Adipocyte (in vitro differentiated cells): Measurements from ENCODE around the gene CNTFR.
A peak's percentile ranks its signal among the peaks of the same experiment; 100 is the strongest.
"Not testable (repeated sequence)": the region's sequence is repeated elsewhere in the genome, so short reads cannot be mapped to it uniquely, and the experiment has no call there.

Experiments
- DNase-seq: peaks from one replicate; pipeline ENCODE4 v3.0.0-alpha.2; 2015; ENCODE audit warnings: low read depth
- H3K27me3 ChIP-seq: replicated peaks from 2 replicates; pipeline ENCODE4 v1.7.0; 2013; ENCODE audit warnings: mild to moderate bottlenecking, low read length, moderate library complexity; ENCODE audit not compliant: control insufficient read depth, insufficient read depth
- H3K36me3 ChIP-seq: 2 replicates; pipeline ENCODE4 v1.7.0; 2013; ENCODE audit warnings: low read length, mild to moderate bottlenecking, moderate library complexity; ENCODE audit not compliant: control insufficient read depth, insufficient read depth, severe bottlenecking
- H3K4me1 ChIP-seq: 2 replicates; pipeline ENCODE4 v1.7.0; 2013; ENCODE audit warnings: mild to moderate bottlenecking, low read length, moderate library complexity; ENCODE audit not compliant: control insufficient read depth, insufficient read depth
- H3K4me3 ChIP-seq: 2 replicates; pipeline ENCODE4 v1.7.0; 2013; ENCODE audit warnings: mild to moderate bottlenecking, low read length, moderate library complexity
- H3K9ac ChIP-seq: 2 replicates; pipeline ENCODE4 v1.7.0; 2013; ENCODE audit warnings: mild to moderate bottlenecking, low read length, moderate library complexity
- H3K9me3 ChIP-seq: 2 replicates; pipeline ENCODE4 v1.7.0; 2013; ENCODE audit warnings: mild to moderate bottlenecking, low read length, moderate library complexity; ENCODE audit not compliant: control insufficient read depth

The CNTFR gene

GRCh38 chr9:34589636-34590380, at the start of gene CNTFR:
Gene CNTFR, minus strand, starts transcription at chr9:34589724. Its CDS starts 20,743 bp downstream, at chr9:34568981.
- Histone ChIP-seq H3K4me1 (peaks cover 42% of the 10 kb centered on the region), H3K36me3 (no peaks in the 10 kb centered on the region), H3K4me3 (peak within 1 kb of the TSS; percentile 84), H3K27me3 (peaks cover 37% of the 10 kb centered on the region), H3K9ac (peak within 1 kb of the TSS; percentile 85), H3K9me3 (peaks cover 3% of the 10 kb centered on the region)
- peak; percentile 58 for DNase-seq

- not testable (repeated sequence) for H3K27me3 ChIP-seq, H3K9me3 ChIP-seq, H3K4me3 ChIP-seq, H3K9ac ChIP-seq, DNase-seq
- Histone ChIP-seq H3K36me3 (peaks cover 10% of the 10 kb centered on the region), H3K4me1 (peaks cover 30% of the 10 kb centered on the region)
Observed at GRCh38 chr9:34639322-34639721, 49.8 kb upstream of the CNTFR start.

GRCh38 chr9:34638138-34638445, 48.6 kb upstream of the CNTFR start:
- H3K9me3 ChIP-seq: no peaks in the 10 kb centered on the region
- peaks cover 36% of the 10 kb centered on the region for H3K4me1 ChIP-seq
- peak overlapping the region; percentile 90 for H3K9ac ChIP-seq
- H3K27me3 ChIP-seq: no peaks in the 10 kb centered on the region
- H3K36me3 ChIP-seq: peaks cover 10% of the 10 kb centered on the region
- no peak for DNase-seq
- peak overlapping the region; percentile 90 for H3K4me3 ChIP-seq

DNA sequence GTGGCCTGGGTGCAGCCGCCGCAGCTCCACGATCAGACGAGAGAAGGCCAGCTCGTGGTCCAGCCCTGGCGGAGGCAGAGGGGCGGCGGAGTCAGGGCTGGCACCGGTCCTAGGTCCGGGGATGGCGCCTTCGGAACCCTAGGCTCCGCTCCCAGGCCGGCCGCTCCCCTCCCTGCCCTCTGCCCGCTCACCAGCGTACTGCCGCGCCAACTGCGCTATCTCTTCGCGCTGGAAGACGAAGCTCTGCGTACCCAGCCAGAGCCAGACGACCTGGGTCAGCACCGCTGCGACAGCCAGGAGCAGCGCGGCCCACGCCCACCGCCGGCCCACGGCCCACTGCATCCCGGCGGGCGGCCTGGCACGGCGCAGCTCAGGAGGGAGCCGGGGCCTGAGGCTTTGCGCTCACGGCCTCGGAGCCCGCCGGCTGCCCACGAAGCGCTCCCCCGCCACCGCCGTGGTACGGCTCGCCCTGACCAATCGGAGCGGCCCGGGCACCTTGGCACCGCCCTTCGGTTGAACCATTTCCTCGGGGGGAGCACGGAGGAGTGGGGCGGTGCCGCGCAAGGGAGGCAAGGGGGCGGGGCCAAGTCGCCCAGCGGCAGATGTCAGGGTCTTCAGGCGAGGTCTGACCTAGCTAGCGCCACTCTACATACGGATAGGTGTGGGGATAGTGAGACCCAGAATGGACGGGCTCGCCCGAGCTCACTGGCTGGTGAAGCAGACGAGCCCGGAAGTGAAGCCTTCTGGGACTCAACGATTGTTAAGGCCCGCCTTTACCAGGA, 48.0 kb upstream of the CNTFR start, which contains the start of gene SIGMAR1:
Gene SIGMAR1 (minus strand): TSS at position 432 of the 782 bp plus-strand sequence. CDS start 90 bp downstream, at position 342.
- no peaks in the 10 kb centered on the region for H3K27me3 ChIP-seq
- H3K9ac ChIP-seq: peak within 1 kb of the TSS; percentile 90
- peaks cover 37% of the 10 kb centered on the region for H3K4me1 ChIP-seq
- peaks cover 10% of the 10 kb centered on the region for H3K36me3 ChIP-seq
- DNase-seq: peak; percentile 97
- no peaks in the 10 kb centered on the region for H3K9me3 ChIP-seq
- H3K4me3 ChIP-seq: peak within 1 kb of the TSS; percentile 90

- Histone ChIP-seq H3K36me3 (peaks cover 10% of the 10 kb centered on the region), H3K27me3 (no peaks in the 10 kb centered on the region), H3K4me3 (peak overlapping the region; percentile 90), H3K9ac (peak overlapping the region; percentile 90), H3K4me1 (peaks cover 37% of the 10 kb centered on the region), H3K9me3 (no peaks in the 10 kb centered on the region)
- no peak for DNase-seq
Observed at GRCh38 chr9:34636791-34637355, 47.3 kb upstream of the CNTFR start.

DNA sequence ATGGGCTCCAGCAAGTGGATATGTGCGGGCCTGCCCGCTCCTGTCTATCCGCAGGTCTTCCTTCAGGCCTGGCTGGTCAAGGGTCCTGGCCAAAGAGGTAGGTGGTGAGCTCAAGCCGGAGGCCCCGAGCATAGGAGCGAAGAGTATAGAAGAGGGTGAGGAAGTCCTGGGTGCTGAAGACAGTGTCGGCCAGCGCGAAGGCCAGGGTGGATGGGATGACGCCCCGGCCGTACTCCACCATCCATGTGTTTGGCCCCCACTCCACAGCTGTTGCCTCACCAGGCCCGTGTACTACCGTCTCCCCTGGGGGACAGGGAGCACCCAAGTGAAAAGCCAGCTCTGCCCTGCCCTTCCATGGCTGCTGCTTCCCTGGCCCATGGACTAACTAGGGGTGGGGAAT, 46.0 kb upstream of the CNTFR start:
- peak overlapping the region; percentile 48 for H3K4me3 ChIP-seq
- H3K4me1 ChIP-seq: peaks cover 37% of the 10 kb centered on the region
- peaks cover 2% of the 10 kb centered on the region for H3K27me3 ChIP-seq
- peaks cover 10% of the 10 kb centered on the region for H3K36me3 ChIP-seq
- peak overlapping the region; percentile 58 for H3K9ac ChIP-seq
- no peaks in the 10 kb centered on the region for H3K9me3 ChIP-seq
- DNase-seq: no peak

- DNase-seq: no peak
- Histone ChIP-seq H3K9me3 (no peaks in the 10 kb centered on the region), H3K36me3 (peaks cover 10% of the 10 kb centered on the region), H3K9ac (peak overlapping the region; percentile 22), H3K4me3 (no peak overlapping the region), H3K27me3 (peaks cover 11% of the 10 kb centered on the region), H3K4me1 (peaks cover 37% of the 10 kb centered on the region)
Observed at GRCh38 chr9:34634551-34635248, 45.2 kb upstream of the CNTFR start.

DNA sequence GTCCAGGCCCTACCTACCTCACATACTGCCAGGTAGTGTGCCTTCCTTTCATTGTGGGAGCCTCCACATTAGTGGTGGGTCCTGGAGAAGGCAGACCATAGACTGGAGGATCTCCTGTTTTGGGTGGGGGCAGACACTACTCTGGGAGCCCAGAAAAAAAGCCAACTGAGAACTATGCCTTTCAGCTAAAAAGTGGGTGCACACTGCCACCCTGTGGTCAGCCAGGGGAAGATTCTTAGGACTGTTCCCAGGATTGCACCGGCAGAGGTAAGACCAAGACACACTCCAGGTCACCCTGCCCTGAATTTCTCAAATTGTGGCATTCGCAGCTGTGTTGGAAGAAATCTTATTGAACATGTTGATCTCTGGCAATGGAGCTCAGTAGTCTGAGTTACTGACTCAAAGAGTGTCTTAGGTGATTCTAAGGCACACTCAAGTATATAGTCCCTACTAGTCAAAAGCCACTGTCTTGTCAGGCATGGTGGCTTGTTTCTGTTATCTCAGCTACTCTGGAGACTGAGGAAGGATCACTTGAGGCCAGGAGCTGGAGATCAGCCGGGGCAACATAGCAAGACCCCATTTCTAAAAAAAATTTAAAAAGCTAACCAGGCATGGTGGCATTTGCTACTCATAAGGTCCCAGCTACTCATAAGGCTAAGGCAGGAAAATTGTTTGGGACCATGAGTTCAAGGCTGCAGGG, 44.5 kb upstream of the CNTFR start:
- peak; percentile 83 for DNase-seq

DNA sequence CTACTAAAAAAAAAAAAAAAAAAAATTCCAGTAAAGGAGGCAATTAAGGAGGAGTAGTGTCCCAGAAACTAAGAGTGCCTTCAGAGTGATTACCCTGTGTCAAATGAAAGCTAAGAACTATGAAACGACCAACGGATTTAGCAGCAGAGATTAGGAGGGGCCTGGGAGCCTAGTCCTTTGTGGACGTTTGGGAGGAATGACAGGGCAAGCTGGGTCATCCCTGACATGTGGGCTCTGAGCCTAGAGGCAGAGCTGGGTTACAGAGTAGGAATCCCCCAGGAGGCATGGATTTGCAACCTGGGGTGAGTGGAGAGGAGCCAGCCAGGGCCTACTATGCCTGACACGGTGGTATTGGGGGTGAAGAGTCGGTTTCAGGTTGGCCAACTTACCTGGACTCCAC, 43.6 kb upstream of the CNTFR start:
- peaks cover 23% of the 10 kb centered on the region for H3K27me3 ChIP-seq
- peak overlapping the region; percentile 33 for H3K9ac ChIP-seq
- no peak overlapping the region for H3K4me3 ChIP-seq
- no peak for DNase-seq
- peaks cover 38% of the 10 kb centered on the region for H3K4me1 ChIP-seq
- H3K9me3 ChIP-seq: no peaks in the 10 kb centered on the region
- H3K36me3 ChIP-seq: peaks cover 10% of the 10 kb centered on the region

More for the DNA sequence above, 44.5 kb upstream of the CNTFR start:
- no peak overlapping the region for H3K9ac ChIP-seq
- H3K27me3 ChIP-seq: peaks cover 17% of the 10 kb centered on the region
- H3K9me3 ChIP-seq: no peaks in the 10 kb centered on the region
- H3K4me1 ChIP-seq: peaks cover 41% of the 10 kb centered on the region
- H3K4me3 ChIP-seq: no peak overlapping the region
- H3K36me3 ChIP-seq: peaks cover 10% of the 10 kb centered on the region

DNA sequence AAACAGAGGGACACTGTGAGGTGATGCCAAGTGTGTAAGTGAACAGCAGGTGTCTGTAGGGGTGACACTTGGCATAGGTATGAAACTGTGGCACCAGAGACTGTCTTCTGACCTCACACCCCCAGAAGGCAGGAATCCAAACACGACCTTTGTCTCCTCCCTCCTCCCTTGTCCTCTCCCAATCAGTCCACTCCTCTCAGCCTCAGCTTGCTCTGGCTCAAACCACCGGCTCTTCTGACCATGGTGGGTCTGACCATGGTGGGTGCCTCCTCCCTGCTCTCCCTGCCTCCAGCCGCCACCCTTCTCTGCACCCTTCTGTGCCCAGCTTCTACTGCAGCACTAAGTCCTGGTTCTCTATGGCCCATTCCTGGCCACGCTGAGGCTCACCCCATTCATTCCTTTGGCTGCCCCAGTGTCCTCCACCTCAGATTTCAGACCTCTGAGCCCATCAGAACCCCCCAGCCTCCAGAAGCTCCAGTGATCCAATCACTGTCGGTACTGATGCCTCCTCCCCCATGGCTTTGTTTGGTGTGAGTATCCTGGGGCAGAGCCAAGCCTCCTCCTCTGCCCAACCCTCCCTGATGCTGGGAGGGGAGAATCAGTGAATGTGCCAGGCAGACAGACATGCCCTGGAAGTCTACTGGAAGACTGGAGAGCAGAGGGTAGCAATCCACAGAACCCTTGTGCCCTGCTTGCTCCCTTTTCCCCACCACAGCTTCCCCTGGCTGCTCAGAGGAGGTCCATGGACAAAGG, 41.1 kb upstream of the CNTFR start:
- peaks cover 47% of the 10 kb centered on the region for H3K27me3 ChIP-seq
- peaks cover 10% of the 10 kb centered on the region for H3K36me3 ChIP-seq
- H3K4me3 ChIP-seq: no peak overlapping the region
- no peak for DNase-seq
- H3K4me1 ChIP-seq: peaks cover 19% of the 10 kb centered on the region
- H3K9me3 ChIP-seq: no peaks in the 10 kb centered on the region
- no peak overlapping the region for H3K9ac ChIP-seq
